ENCODE data around the gene SERGEF. TPM values are rescaled to one million over a fixed set of nuclear protein-coding genes. Genes with fewer than 3 reads are reported as not detected.

Gene SERGEF
- total RNA-seq, 5 donors from 2014 or later (not counting 1 experiment from before 2014, with no cell fraction given), result 45.9 to 59.1 (median 55.9) TPM

DNA sequence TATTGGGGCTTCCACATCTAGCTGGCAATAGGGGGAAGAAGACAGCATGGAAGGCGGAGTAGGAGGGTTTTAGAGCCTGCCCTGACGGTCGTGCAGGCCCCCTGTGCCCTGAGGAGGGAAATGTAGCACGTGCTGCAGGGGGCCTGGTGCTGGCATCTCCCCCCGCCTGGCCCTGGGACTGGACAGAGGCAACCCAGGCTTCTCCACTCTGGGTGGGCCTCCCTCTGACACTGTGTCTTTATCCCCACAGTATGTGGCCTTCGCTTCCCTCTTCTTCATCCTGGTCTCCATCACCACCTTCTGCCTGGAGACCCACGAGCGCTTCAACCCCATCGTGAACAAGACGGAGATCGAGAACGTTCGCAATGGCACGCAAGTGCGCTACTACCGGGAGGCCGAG, 241.4 kb downstream of the SERGEF start:
- no peaks in the 10 kb centered on the region for H3K36me3 Mint-ChIP-seq
- ATAC-seq (replicated peaks in 1 of 4) (no peak), DNase-seq (no peak)
- no peaks in the 10 kb centered on the region for H3K9me3 ChIP-seq
- H3K4me1 Mint-ChIP-seq, result no peaks in the 10 kb centered on the region
- H3K4me3 ChIP-seq (ENCODE audit: control insufficient read depth in 1 of 2, extremely low read depth in 1 of 2, low read length in 1 of 2), result no peak overlapping the region
- no peaks in the 10 kb centered on the region for H3K36me3 ChIP-seq (ENCODE audit: control insufficient read depth in 2 of 2, extremely low read depth in 1 of 2, insufficient read depth in 1 of 2, low read length in 1 of 2)
- H3K4me3 Mint-ChIP-seq, result no peak overlapping the region
- H3K4me1 ChIP-seq (ENCODE audit: control insufficient read depth in 1 of 2, extremely low read depth in 1 of 2, insufficient read depth in 2 of 2, low read length in 2 of 2), result no peaks in the 10 kb centered on the region
- H3K27ac ChIP-seq (ENCODE audit: low read length), result no peak overlapping the region
- H3K27ac Mint-ChIP-seq, result no peak overlapping the region
- no peaks in the 10 kb centered on the region for H3K27me3 Mint-ChIP-seq
- ChIA-PET CTCF (no interaction called here), POLR2A (no interaction called here)
- 90% methylated on average over 14 of the region's 17 CpGs for WGBS (ENCODE audit: insufficient coverage)
- H3K27me3 ChIP-seq (replicated peaks in 1 of 2; ENCODE audit: control insufficient read depth in 2 of 2, extremely low read depth in 1 of 2, insufficient read depth in 2 of 2, low read length in 1 of 2), result no peaks in the 10 kb centered on the region
- H3K9me3 Mint-ChIP-seq, result no peaks in the 10 kb centered on the region

GRCh38 chr11:17770917-17771316, 241.9 kb downstream of the SERGEF start:
- Histone ChIP-seq H3K4me3 (ENCODE audit: control insufficient read depth in 1 of 2, extremely low read depth in 1 of 2, low read length in 1 of 2) (no peak overlapping the region), H3K4me1 (ENCODE audit: control insufficient read depth in 1 of 2, extremely low read depth in 1 of 2, insufficient read depth in 2 of 2, low read length in 2 of 2) (no peaks in the 10 kb centered on the region), H3K27ac (ENCODE audit: low read length) (no peak overlapping the region), H3K9me3 (no peaks in the 10 kb centered on the region), H3K27me3 (replicated peaks in 1 of 2; ENCODE audit: control insufficient read depth in 2 of 2, extremely low read depth in 1 of 2, insufficient read depth in 2 of 2, low read length in 1 of 2) (peaks cover 0 to 4% of the 10 kb centered on the region in 2 experiments), H3K36me3 (ENCODE audit: control insufficient read depth in 2 of 2, extremely low read depth in 1 of 2, insufficient read depth in 1 of 2, low read length in 1 of 2) (no peaks in the 10 kb centered on the region)
- ATAC-seq (replicated peaks in 1 of 4), result no peak
- Mint-ChIP-seq H3K27me3 (peaks cover 0 to 2% of the 10 kb centered on the region in 2 donors), H3K27ac (no peak overlapping the region), H3K36me3 (no peaks in the 10 kb centered on the region), H3K9me3 (no peaks in the 10 kb centered on the region), H3K4me1 (no peaks in the 10 kb centered on the region), H3K4me3 (no peak overlapping the region)
- DNase-seq, result no peak
- POLR2A ChIA-PET, result no interaction called here
- CTCF ChIA-PET, result no interaction called here

GRCh38 chr11:17770048-17770652, 242.7 kb downstream of the SERGEF start:
- Mint-ChIP-seq H3K9me3 (no peaks in the 10 kb centered on the region), H3K36me3 (no peaks in the 10 kb centered on the region), H3K4me3 (no peak overlapping the region), H3K27me3 (peaks cover 6% of the 10 kb centered on the region in 2 donors), H3K27ac (no peak overlapping the region), H3K4me1 (no peaks in the 10 kb centered on the region)
- Histone ChIP-seq H3K27me3 (replicated peaks in 1 of 2; ENCODE audit: control insufficient read depth in 2 of 2, extremely low read depth in 1 of 2, insufficient read depth in 2 of 2, low read length in 1 of 2) (peaks cover 0 to 5% of the 10 kb centered on the region in 2 experiments), H3K9me3 (no peaks in the 10 kb centered on the region), H3K4me3 (ENCODE audit: control insufficient read depth in 1 of 2, extremely low read depth in 1 of 2, low read length in 1 of 2) (no peak overlapping the region), H3K36me3 (ENCODE audit: control insufficient read depth in 2 of 2, extremely low read depth in 1 of 2, insufficient read depth in 1 of 2, low read length in 1 of 2) (no peaks in the 10 kb centered on the region), H3K4me1 (ENCODE audit: control insufficient read depth in 1 of 2, extremely low read depth in 1 of 2, insufficient read depth in 2 of 2, low read length in 2 of 2) (no peaks in the 10 kb centered on the region), H3K27ac (ENCODE audit: low read length) (no peak overlapping the region)
- POLR2A ChIA-PET, result no interaction called here
- CTCF ChIA-PET, result no interaction called here
- DNase-seq, result no peak
- no peak for ATAC-seq (replicated peaks in 1 of 4)
- 90% methylated on average over 8 of the region's 9 CpGs for WGBS (ENCODE audit: insufficient coverage)

DNA sequence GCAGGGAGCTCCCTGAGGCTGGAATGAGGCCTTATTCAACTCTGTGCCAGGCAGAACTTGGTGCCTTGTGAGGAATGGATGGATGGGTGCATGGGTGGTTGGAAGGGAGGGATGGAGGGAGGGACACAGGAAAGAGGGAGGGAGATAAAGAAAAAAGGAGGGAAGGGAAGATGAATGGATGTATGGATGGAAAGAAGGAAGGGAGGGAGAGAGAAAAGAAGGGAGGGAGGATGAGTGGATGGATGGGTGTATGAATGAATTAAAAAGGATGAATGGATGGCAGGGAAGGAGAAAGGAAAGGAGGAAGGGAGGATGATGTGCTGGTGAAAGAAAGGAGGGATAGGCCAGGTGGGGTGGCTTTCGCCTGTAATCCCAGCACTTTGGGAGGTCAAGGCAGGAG, 243.6 kb downstream of the SERGEF start:
- Histone ChIP-seq H3K4me3 (ENCODE audit: control insufficient read depth in 1 of 2, extremely low read depth in 1 of 2, low read length in 1 of 2) (no peak overlapping the region), H3K27ac (ENCODE audit: low read length) (no peak overlapping the region), H3K9me3 (no peaks in the 10 kb centered on the region), H3K36me3 (ENCODE audit: control insufficient read depth in 2 of 2, extremely low read depth in 1 of 2, insufficient read depth in 1 of 2, low read length in 1 of 2) (no peaks in the 10 kb centered on the region), H3K4me1 (ENCODE audit: control insufficient read depth in 1 of 2, extremely low read depth in 1 of 2, insufficient read depth in 2 of 2, low read length in 2 of 2) (no peaks in the 10 kb centered on the region), H3K27me3 (replicated peaks in 1 of 2; ENCODE audit: control insufficient read depth in 2 of 2, extremely low read depth in 1 of 2, insufficient read depth in 2 of 2, low read length in 1 of 2) (peaks cover 0 to 8% of the 10 kb centered on the region in 2 experiments)
- POLR2A ChIA-PET, result interaction anchor here in 1 of 2 donors (0.7 kb wide), 1 partner anchor 13 kb away, joined by 9 read pairs; no protein-coding TSS in a partner anchor
- no peak overlapping the region for H3K27ac Mint-ChIP-seq
- no peak for ATAC-seq (replicated peaks in 1 of 4)
- no peaks in the 10 kb centered on the region for H3K9me3 Mint-ChIP-seq
- no peak overlapping the region for H3K4me3 Mint-ChIP-seq
- peaks cover 6% of the 10 kb centered on the region in 2 donors for H3K27me3 Mint-ChIP-seq
- H3K36me3 Mint-ChIP-seq, result no peaks in the 10 kb centered on the region
- CTCF ChIA-PET, result no interaction called here
- H3K4me1 Mint-ChIP-seq, result no peaks in the 10 kb centered on the region
- WGBS (ENCODE audit: insufficient coverage), result no CpG with 5 or more reads among the region's 1 CpG
- no peak for DNase-seq

DNA sequence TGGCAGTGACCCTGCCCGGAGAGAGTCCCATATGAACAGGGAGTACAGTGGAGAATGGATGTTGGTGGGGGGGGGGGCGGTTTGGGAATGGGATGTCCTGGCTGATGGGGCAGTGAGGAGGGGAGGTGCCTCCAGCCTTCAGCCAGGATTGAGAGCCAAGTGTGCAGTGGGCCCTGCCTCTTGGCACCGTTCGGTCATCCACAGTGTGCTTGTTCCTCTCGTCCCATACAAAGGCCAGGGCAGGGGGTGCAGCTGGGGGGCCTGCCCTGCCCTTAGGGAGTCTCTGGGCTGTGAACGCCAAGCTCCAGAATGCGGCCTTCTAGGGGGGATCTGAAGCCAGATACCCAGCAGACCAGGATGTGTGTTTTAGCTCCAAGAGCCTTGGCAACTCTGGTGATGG, 244.3 kb downstream of the SERGEF start:
- Histone ChIP-seq H3K36me3 (ENCODE audit: control insufficient read depth in 2 of 2, extremely low read depth in 1 of 2, insufficient read depth in 1 of 2, low read length in 1 of 2) (no peaks in the 10 kb centered on the region), H3K27me3 (replicated peaks in 1 of 2; ENCODE audit: control insufficient read depth in 2 of 2, extremely low read depth in 1 of 2, insufficient read depth in 2 of 2, low read length in 1 of 2) (peaks cover 0 to 12% of the 10 kb centered on the region in 2 experiments), H3K4me3 (ENCODE audit: control insufficient read depth in 1 of 2, extremely low read depth in 1 of 2, low read length in 1 of 2) (no peak overlapping the region), H3K4me1 (ENCODE audit: control insufficient read depth in 1 of 2, extremely low read depth in 1 of 2, insufficient read depth in 2 of 2, low read length in 2 of 2) (no peaks in the 10 kb centered on the region), H3K27ac (ENCODE audit: low read length) (no peak overlapping the region), H3K9me3 (no peaks in the 10 kb centered on the region)
- no peak for DNase-seq
- no peaks in the 10 kb centered on the region for H3K4me1 Mint-ChIP-seq
- ChIA-PET CTCF (no interaction called here), POLR2A (interaction anchor here in 1 of 2 donors (0.7 kb wide), 1 partner anchor 14 kb away, joined by 9 read pairs; no protein-coding TSS in a partner anchor)
- no peak for ATAC-seq (replicated peaks in 1 of 4)
- no peaks in the 10 kb centered on the region for H3K36me3 Mint-ChIP-seq
- no peak overlapping the region for H3K4me3 Mint-ChIP-seq
- 86% methylated on average over 6 of the region's 7 CpGs for WGBS (ENCODE audit: insufficient coverage)
- peaks cover 6% of the 10 kb centered on the region in 2 donors for H3K27me3 Mint-ChIP-seq
- H3K9me3 Mint-ChIP-seq, result no peaks in the 10 kb centered on the region
- no peak overlapping the region for H3K27ac Mint-ChIP-seq

GRCh38 chr11:17767914-17768313, 244.9 kb downstream of the SERGEF start:
- H3K4me3 Mint-ChIP-seq, result no peak overlapping the region

More at GRCh38 chr11:17767914-17768313, 244.9 kb downstream of the SERGEF start:
- POLR2A ChIA-PET, result no interaction called here
- Histone ChIP-seq H3K27ac (ENCODE audit: low read length) (no peak overlapping the region), H3K36me3 (ENCODE audit: control insufficient read depth in 2 of 2, extremely low read depth in 1 of 2, insufficient read depth in 1 of 2, low read length in 1 of 2) (no peaks in the 10 kb centered on the region), H3K4me3 (ENCODE audit: control insufficient read depth in 1 of 2, extremely low read depth in 1 of 2, low read length in 1 of 2) (no peak overlapping the region), H3K9me3 (no peaks in the 10 kb centered on the region), H3K27me3 (replicated peaks in 1 of 2; ENCODE audit: control insufficient read depth in 2 of 2, extremely low read depth in 1 of 2, insufficient read depth in 2 of 2, low read length in 1 of 2) (peaks cover 0 to 12% of the 10 kb centered on the region in 2 experiments), H3K4me1 (ENCODE audit: control insufficient read depth in 1 of 2, extremely low read depth in 1 of 2, insufficient read depth in 2 of 2, low read length in 2 of 2) (no peaks in the 10 kb centered on the region)
- DNase-seq, result no peak
- Mint-ChIP-seq H3K27ac (no peak overlapping the region), H3K27me3 (peaks cover 6% of the 10 kb centered on the region in 2 donors), H3K9me3 (no peaks in the 10 kb centered on the region), H3K36me3 (no peaks in the 10 kb centered on the region), H3K4me1 (no peaks in the 10 kb centered on the region)
- ATAC-seq (replicated peaks in 1 of 4), result no peak
- CTCF ChIA-PET, result no interaction called here
- WGBS (ENCODE audit: insufficient coverage), result 74% methylated on average over 2 of the region's 2 CpGs

Data from T-cell (primary cell).